Breast epithelium (tissue), 3 donors: Measurements from ENCODE around the gene ASAP2.

Source experiments
- CTCF ChIP-seq, 3 donors: fragments of 450-650 bp; IDR thresholded peaks; one replicate each; pipeline ENCODE4 v1.5.1; 2016 to 2017; ENCODE audit warnings: antibody characterized with exemption in 3 of 3, mild to moderate bottlenecking in 3 of 3, moderate library complexity in 3 of 3
- POLR2A ChIP-seq: fragments of 450-650 bp; IDR thresholded peaks from one replicate; pipeline ENCODE4 v1.6.1; 2016; ENCODE audit warnings: antibody characterized with exemption, mild to moderate bottlenecking, moderate library complexity
- POLR2AphosphoS5 ChIP-seq, 3 donors: sonication (generic); formaldehyde crosslinking; IDR thresholded peaks; one replicate each; pipeline ENCODE4 v1.6.1; 2017; ENCODE audit warnings: antibody characterized with exemption in 3 of 3

GRCh38 chr2:9258501-9258900, 51.9 kb downstream of the ASAP2 start:
- TF ChIP-seq CTCF (IDR thresholded peaks at IDR 0.05) (no peak), POLR2A (no peak), POLR2AphosphoS5 (IDR thresholded peaks at IDR 0.05) (no peak)
